HCT116 (cell line): ENCODE results near the gene RIOX2. TPM values are rescaled to one million over a fixed set of nuclear protein-coding genes. Genes with fewer than 3 reads are reported as not detected.

Experiments used
- ATAC-seq: fragments of 200-7000 bp; cut with Tn5 transposase; 2 replicates; pipeline ENCODE4 v1.9.1; 2020; ENCODE audit warnings: mild to moderate bottlenecking, moderate library complexity
- BruUV-seq: library from RNA; stranded (reverse); fragments of 400-500 nt; replicated peaks from 2 replicates; lab custom pipeline; 2021; lab: Mats Ljungman, UMichigan
- CTCF ChIA-PET: fragments of 300-600 bp; sonication (Branson Sonifier 250); formaldehyde crosslinking; loops from one replicate; lab custom pipeline; 2021; ENCODE audit warnings: antibody characterized with exemption; lab: Charles Lee
- POLR2A ChIA-PET: fragments of 300-600, 350-600 bp; sonication (Branson Sonifier 250); formaldehyde crosslinking; loops from one replicate; lab custom pipeline; 2021; ENCODE audit warnings: antibody characterized with exemption; lab: Charles Lee
- RAD21 ChIA-PET, 2 experiments: fragments of 300-600 bp; sonication (Branson Sonifier 250); formaldehyde crosslinking; loops; one replicate each; lab custom pipeline; 2023; ENCODE audit warnings: low total read pairs in 2 of 2; ENCODE audit not compliant: uncharacterized antibody in 2 of 2, unreplicated experiment in 2 of 2, low non-redundant PET in 1 of 2; lab: Charles Lee
- DNase-seq: peaks from one replicate; pipeline ENCODE4 v3.0.0-alpha.2; 2010; ENCODE audit warnings: low read depth, low spot score
- H2AFZ ChIP-seq: fragments of 200-600 bp; shearing (Covaris generic), sonication (generic); 2 replicates; pipeline ENCODE4 v1.6.1; 2017; ENCODE audit warnings: low read depth, mixed run types, mixed read lengths, antibody characterized with exemption, low read length; ENCODE audit not compliant: poor library complexity, severe bottlenecking
- H3K27ac ChIP-seq: 2 replicates; pipeline ENCODE4 v1.5.1; 2012; ENCODE audit warnings: low read depth, low read length
- H3K27me3 ChIP-seq: fragments of 200-600 bp; sonication (generic); 2 replicates; pipeline ENCODE4 v1.6.1; 2016; ENCODE audit warnings: mixed run types, low read length, mixed read lengths; ENCODE audit not compliant: insufficient read depth
- H3K36me3 ChIP-seq, 2 experiments: fragments of 200-500 bp in 1 of 2; fragments of 200-600 bp in 1 of 2; sonication (Bioruptor generic) in 1 of 2; sonication (generic) in 1 of 2; 2 replicates each; pipeline versions ENCODE4 v1.5.1 to v1.6.1; 2014 to 2016; ENCODE audit warnings: low read length in 2 of 2, inconsistent platforms in 1 of 2, mixed read lengths in 1 of 2, mixed run types in 1 of 2; ENCODE audit not compliant: insufficient read depth in 2 of 2, control insufficient read depth in 1 of 2
- H3K4me1 ChIP-seq, 2 experiments: fragments of 200-600 bp in 1 of 2; sonication (generic) in 1 of 2; 2 replicates each; pipeline versions ENCODE4 v1.5.1 to v1.6.1; 2012 to 2017; ENCODE audit warnings: low read length in 2 of 2, inconsistent platforms in 1 of 2, mild to moderate bottlenecking in 1 of 2, mixed read lengths in 1 of 2, mixed run types in 1 of 2, moderate library complexity in 1 of 2; ENCODE audit not compliant: insufficient read depth in 2 of 2, control insufficient read depth in 1 of 2
- H3K4me2 ChIP-seq: fragments of 200-600 bp; sonication (generic); 2 replicates; pipeline ENCODE4 v1.6.1; 2017; ENCODE audit warnings: mixed run types, low read length, mixed read lengths
- H3K4me3 ChIP-seq, 2 experiments: fragments of 200-600 bp in 1 of 2; sonication (generic) in 1 of 2; replicated peaks in 1 of 2; 2 replicates each; pipeline ENCODE4 v1.5.1; 2011 to 2016; ENCODE audit warnings: low read length in 2 of 2, control low read depth in 1 of 2, low read depth in 1 of 2, mild to moderate bottlenecking in 1 of 2, mixed read lengths in 1 of 2, mixed run types in 1 of 2
- H3K79me2 ChIP-seq: fragments of 200-600 bp; sonication (generic); 2 replicates; pipeline ENCODE4 v1.6.1; 2017; ENCODE audit warnings: mild to moderate bottlenecking, mixed run types, low read length, moderate library complexity, mixed read lengths; ENCODE audit not compliant: insufficient read depth
- H3K9ac ChIP-seq: fragments of 200-600 bp; sonication (generic); 2 replicates; pipeline ENCODE4 v1.6.1; 2016; ENCODE audit warnings: low read length, mixed read lengths
- H3K9me2 ChIP-seq: fragments of 200-600 bp; sonication (generic), shearing (Covaris generic); 2 replicates; pipeline ENCODE4 v1.6.1; 2017; ENCODE audit warnings: mixed run types, mild to moderate bottlenecking, moderate library complexity; ENCODE audit not compliant: insufficient read depth
- H3K9me3 ChIP-seq, 2 experiments: fragments of 200-500 bp in 1 of 2; fragments of 200-600 bp in 1 of 2; sonication (Bioruptor generic) in 1 of 2; sonication (generic) in 1 of 2; 2 replicates each; pipeline ENCODE4 v1.6.1; 2014 to 2017; ENCODE audit warnings: low read length in 2 of 2, mixed read lengths in 2 of 2, inconsistent platforms in 1 of 2, low read depth in 1 of 2, mild to moderate bottlenecking in 1 of 2, mixed run types in 1 of 2, moderate library complexity in 1 of 2; ENCODE audit not compliant: control insufficient read depth in 1 of 2, insufficient read depth in 1 of 2
- H4K20me1 ChIP-seq: fragments of 200-600 bp; sonication (generic), shearing (Covaris generic); 2 replicates; pipeline ENCODE4 v1.6.1; 2017; ENCODE audit warnings: mixed run types, mild to moderate bottlenecking, moderate library complexity; ENCODE audit not compliant: insufficient read depth
- FOSL1 ChIP-seq: IDR thresholded peaks from 2 replicates; pipeline ENCODE4 v1.6.1; 2012; ENCODE audit warnings: low read depth
- POLR2A ChIP-seq: IDR thresholded peaks from 2 replicates; pipeline ENCODE4 v1.7.0; 2011; ENCODE audit warnings: borderline replicate concordance; ENCODE audit not compliant: insufficient read depth, insufficient read length; ENCODE audit errors: extremely low read depth
- POLR2AphosphoS5 ChIP-seq: IDR thresholded peaks from 2 replicates; pipeline ENCODE4 v1.6.1; 2011; ENCODE audit warnings: mild to moderate bottlenecking, low read depth, low read length, moderate library complexity
- RAD21 ChIP-seq: IDR thresholded peaks from 2 replicates; pipeline ENCODE4 v1.6.1; 2012; ENCODE audit warnings: low read depth, mild to moderate bottlenecking
- SP1 ChIP-seq: IDR thresholded peaks from 2 replicates; pipeline ENCODE4 v1.6.1; 2012; ENCODE audit warnings: low read depth
- TCF7L2 ChIP-seq: IDR thresholded peaks from 2 replicates; pipeline ENCODE4 v1.7.0; 2011; ENCODE audit warnings: borderline replicate concordance, inconsistent platforms; ENCODE audit not compliant: insufficient read depth, insufficient read length; ENCODE audit errors: extremely low read depth
- YY1 ChIP-seq: IDR thresholded peaks from 2 replicates; pipeline ENCODE4 v1.6.1; 2011; ENCODE audit warnings: low read length, low read depth, moderate library complexity, mild to moderate bottlenecking; ENCODE audit not compliant: insufficient replicate concordance; ENCODE audit errors: extremely low read depth
- ZFX ChIP-seq: fragments of 450-650 bp; IDR thresholded peaks from 2 replicates; pipeline ENCODE4 v1.6.1; 2017
- intact Hi-C: fragments of 100-400 bp; cut with micrococcal nuclease; formaldehyde crosslinking; loops from 2 replicates; pipeline ENCODE4 v1.10.0; 2022
- total RNA-seq: library from RNA; stranded (reverse); gene quantifications from one replicate; pipeline ENCODE4 v1.2.1, GENCODE V29; 2021; ENCODE audit not compliant: unreplicated experiment
- TF ChIP-seq, protein P1 (sequence below), 3 experiments: fragments of 200-600 bp in 1 of 3; sonication (generic) in 1 of 3; IDR thresholded peaks in 2 of 3; conservative IDR thresholded peaks in 1 of 3; 2 replicates each; pipeline ENCODE4 v1.5.1; 2012 to 2017; ENCODE audit warnings: low read depth in 2 of 3, low read length in 2 of 3, antibody characterized with exemption in 1 of 3, borderline replicate concordance in 1 of 3, control low read depth in 1 of 3, mild to moderate bottlenecking in 1 of 3, mixed read lengths in 1 of 3, mixed run types in 1 of 3, moderate library complexity in 1 of 3; ENCODE audit not compliant: insufficient read depth in 1 of 3
- TF ChIP-seq, protein P2 (sequence below): IDR thresholded peaks from 2 replicates; pipeline ENCODE4 v1.6.1; 2011; ENCODE audit warnings: mild to moderate bottlenecking, low read length, moderate library complexity; ENCODE audit not compliant: insufficient replicate concordance; ENCODE audit errors: extremely low read depth
- TF ChIP-seq, protein P3 (sequence below): IDR thresholded peaks from 2 replicates; pipeline ENCODE4 v1.6.1; 2012
- TF ChIP-seq, protein P4 (sequence below): IDR thresholded peaks from 2 replicates; pipeline ENCODE4 v1.6.1; 2012; ENCODE audit warnings: low read depth

RIOX2 gene
- total RNA-seq, 1 experiment from 2014 or later: 39.1 TPM

DNA sequence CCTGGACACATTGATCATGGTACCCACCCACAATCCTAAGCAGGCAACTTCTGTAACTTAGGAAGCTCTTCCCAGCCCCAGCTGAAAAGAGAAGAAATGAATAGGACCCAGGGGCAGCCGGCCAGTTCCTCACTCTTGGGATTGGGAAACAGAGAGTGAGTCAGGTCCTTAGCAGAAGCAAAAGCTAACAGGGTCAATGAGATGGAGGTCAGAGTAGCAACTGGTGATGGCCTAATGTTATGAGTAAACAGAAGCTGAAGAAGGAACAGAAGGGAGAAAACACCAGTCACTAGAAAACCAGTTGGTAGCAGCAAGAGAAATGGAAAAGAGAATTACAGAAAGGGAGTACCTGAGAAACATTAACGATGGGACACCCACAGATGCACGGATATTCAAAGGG is 20.0 kb downstream of the RIOX2 start:
- DNase-seq: no peak
- RAD21 ChIA-PET: no interaction called here
- H3K4me1 ChIP-seq: no peaks in the 10 kb centered on the region
- intact Hi-C loops: no loop called here
- no peaks in the 10 kb centered on the region for H3K9me3 ChIP-seq
- BruUV-seq: no TSS peak
- no peaks in the 10 kb centered on the region for H4K20me1 ChIP-seq
- no peak overlapping the region for H3K4me3 ChIP-seq
- H3K9ac ChIP-seq: no peak overlapping the region
- H3K36me3 ChIP-seq: peaks cover 40 to 58% of the 10 kb centered on the region in 2 experiments; a peak in 3 of 4 replicates
- no peaks in the 10 kb centered on the region for H3K9me2 ChIP-seq
- no peak overlapping the region for H3K27ac ChIP-seq
- POLR2A ChIA-PET: no interaction called here
- ATAC-seq: no peak
- H3K4me2 ChIP-seq: no peak overlapping the region
- peaks cover 8% of the 10 kb centered on the region; the same call in 1 of the 2 replicates for H3K79me2 ChIP-seq
- no peak overlapping the region for H2AFZ ChIP-seq
- no peaks in the 10 kb centered on the region for H3K27me3 ChIP-seq
- TF ChIP-seq, protein P1, sequence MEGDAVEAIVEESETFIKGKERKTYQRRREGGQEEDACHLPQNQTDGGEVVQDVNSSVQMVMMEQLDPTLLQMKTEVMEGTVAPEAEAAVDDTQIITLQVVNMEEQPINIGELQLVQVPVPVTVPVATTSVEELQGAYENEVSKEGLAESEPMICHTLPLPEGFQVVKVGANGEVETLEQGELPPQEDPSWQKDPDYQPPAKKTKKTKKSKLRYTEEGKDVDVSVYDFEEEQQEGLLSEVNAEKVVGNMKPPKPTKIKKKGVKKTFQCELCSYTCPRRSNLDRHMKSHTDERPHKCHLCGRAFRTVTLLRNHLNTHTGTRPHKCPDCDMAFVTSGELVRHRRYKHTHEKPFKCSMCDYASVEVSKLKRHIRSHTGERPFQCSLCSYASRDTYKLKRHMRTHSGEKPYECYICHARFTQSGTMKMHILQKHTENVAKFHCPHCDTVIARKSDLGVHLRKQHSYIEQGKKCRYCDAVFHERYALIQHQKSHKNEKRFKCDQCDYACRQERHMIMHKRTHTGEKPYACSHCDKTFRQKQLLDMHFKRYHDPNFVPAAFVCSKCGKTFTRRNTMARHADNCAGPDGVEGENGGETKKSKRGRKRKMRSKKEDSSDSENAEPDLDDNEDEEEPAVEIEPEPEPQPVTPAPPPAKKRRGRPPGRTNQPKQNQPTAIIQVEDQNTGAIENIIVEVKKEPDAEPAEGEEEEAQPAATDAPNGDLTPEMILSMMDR (IDR thresholded peaks at IDR 0.05 in 2 of 3, conservative IDR thresholded peaks at IDR 0.05 in 1 of 3; ENCODE audit: borderline replicate concordance in 1 of 3, insufficient read depth in 1 of 3, low read depth in 2 of 3, low read length in 2 of 3): no peak
- no peak for TF ChIP-seq FOSL1
- no peak for TF ChIP-seq POLR2AphosphoS5
- TF ChIP-seq RAD21: no peak
- TF ChIP-seq, all 23 proteins: peak for 0
- CTCF ChIA-PET: no interaction called here

DNA sequence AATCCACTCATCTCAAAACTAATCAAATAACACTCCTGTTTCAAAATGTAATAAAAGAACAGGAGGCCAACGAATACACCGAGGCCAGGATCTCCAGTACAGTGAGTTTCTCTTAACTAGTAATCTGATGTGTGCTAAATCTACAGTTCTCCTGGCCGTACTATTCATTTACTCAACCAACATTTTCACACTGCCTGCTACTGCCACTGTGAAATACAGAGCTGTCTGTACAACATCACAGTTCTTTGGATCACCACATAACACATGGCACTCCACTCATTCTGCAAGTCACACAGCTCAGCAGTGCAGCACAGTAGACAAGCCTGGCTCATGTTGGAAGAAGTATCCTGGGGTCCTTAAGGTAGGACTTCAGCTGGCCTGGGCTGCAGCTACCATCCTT is 21.9 kb downstream of the RIOX2 start:
- intact Hi-C loops: no loop called here
- Histone ChIP-seq H3K4me3 (no peak overlapping the region), H3K79me2 (peaks cover 4% of the 10 kb centered on the region; the same call in 1 of the 2 replicates), H3K9ac (no peak overlapping the region), H3K27me3 (no peaks in the 10 kb centered on the region), H3K4me1 (no peaks in the 10 kb centered on the region), H3K27ac (no peak overlapping the region), H3K9me2 (no peaks in the 10 kb centered on the region), H4K20me1 (no peaks in the 10 kb centered on the region), H3K9me3 (no peaks in the 10 kb centered on the region), H2AFZ (no peak overlapping the region), H3K4me2 (no peak overlapping the region), H3K36me3 (peaks cover 53 to 55% of the 10 kb centered on the region in 2 experiments; a peak in 3 of 4 replicates)
- ATAC-seq (no peak), DNase-seq (no peak)
- BruUV-seq: no TSS peak
- ChIA-PET POLR2A (no interaction called here), RAD21 (no interaction called here), CTCF (no interaction called here)
- TF ChIP-seq, protein P2, sequence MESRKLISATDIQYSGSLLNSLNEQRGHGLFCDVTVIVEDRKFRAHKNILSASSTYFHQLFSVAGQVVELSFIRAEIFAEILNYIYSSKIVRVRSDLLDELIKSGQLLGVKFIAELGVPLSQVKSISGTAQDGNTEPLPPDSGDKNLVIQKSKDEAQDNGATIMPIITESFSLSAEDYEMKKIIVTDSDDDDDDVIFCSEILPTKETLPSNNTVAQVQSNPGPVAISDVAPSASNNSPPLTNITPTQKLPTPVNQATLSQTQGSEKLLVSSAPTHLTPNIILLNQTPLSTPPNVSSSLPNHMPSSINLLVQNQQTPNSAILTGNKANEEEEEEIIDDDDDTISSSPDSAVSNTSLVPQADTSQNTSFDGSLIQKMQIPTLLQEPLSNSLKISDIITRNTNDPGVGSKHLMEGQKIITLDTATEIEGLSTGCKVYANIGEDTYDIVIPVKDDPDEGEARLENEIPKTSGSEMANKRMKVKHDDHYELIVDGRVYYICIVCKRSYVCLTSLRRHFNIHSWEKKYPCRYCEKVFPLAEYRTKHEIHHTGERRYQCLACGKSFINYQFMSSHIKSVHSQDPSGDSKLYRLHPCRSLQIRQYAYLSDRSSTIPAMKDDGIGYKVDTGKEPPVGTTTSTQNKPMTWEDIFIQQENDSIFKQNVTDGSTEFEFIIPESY: no peak
- TF ChIP-seq YY1 (no peak), ZFX (no peak), RAD21 (no peak), SP1 (no peak), TCF7L2 (no peak), POLR2A (no peak)
- TF ChIP-seq, protein P3, sequence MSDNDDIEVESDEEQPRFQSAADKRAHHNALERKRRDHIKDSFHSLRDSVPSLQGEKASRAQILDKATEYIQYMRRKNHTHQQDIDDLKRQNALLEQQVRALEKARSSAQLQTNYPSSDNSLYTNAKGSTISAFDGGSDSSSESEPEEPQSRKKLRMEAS: no peak
- TF ChIP-seq, protein P4, sequence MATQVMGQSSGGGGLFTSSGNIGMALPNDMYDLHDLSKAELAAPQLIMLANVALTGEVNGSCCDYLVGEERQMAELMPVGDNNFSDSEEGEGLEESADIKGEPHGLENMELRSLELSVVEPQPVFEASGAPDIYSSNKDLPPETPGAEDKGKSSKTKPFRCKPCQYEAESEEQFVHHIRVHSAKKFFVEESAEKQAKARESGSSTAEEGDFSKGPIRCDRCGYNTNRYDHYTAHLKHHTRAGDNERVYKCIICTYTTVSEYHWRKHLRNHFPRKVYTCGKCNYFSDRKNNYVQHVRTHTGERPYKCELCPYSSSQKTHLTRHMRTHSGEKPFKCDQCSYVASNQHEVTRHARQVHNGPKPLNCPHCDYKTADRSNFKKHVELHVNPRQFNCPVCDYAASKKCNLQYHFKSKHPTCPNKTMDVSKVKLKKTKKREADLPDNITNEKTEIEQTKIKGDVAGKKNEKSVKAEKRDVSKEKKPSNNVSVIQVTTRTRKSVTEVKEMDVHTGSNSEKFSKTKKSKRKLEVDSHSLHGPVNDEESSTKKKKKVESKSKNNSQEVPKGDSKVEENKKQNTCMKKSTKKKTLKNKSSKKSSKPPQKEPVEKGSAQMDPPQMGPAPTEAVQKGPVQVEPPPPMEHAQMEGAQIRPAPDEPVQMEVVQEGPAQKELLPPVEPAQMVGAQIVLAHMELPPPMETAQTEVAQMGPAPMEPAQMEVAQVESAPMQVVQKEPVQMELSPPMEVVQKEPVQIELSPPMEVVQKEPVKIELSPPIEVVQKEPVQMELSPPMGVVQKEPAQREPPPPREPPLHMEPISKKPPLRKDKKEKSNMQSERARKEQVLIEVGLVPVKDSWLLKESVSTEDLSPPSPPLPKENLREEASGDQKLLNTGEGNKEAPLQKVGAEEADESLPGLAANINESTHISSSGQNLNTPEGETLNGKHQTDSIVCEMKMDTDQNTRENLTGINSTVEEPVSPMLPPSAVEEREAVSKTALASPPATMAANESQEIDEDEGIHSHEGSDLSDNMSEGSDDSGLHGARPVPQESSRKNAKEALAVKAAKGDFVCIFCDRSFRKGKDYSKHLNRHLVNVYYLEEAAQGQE: no peak
